Smooth muscle cell (in vitro differentiated cells): ENCODE data around the gene MAD2L2. TPM values are rescaled to one million over a fixed set of nuclear protein-coding genes. Genes with fewer than 3 reads are reported as not detected.
A peak's percentile ranks its signal among the peaks of the same experiment; 100 is the strongest.

ENCODE experiments used
- DNase-seq: peaks from one replicate; lab custom pipeline; 2025; ENCODE audit not compliant: unreplicated experiment; lab: John Stamatoyannopoulos, UW
- H2AFZ ChIP-seq: fragments of 200-600 bp; sonication (generic); 2 replicates; pipeline ENCODE4 v1.6.0; 2016; ENCODE audit warnings: antibody characterized with exemption, low read depth, mild to moderate bottlenecking
- H3F3A ChIP-seq: fragments of 200-600 bp; sonication (generic); 2 replicates; pipeline ENCODE4 v1.6.0; 2017; ENCODE audit warnings: antibody characterized with exemption, low read depth
- H3K27ac ChIP-seq: fragments of 200-600 bp; sonication (generic); 2 replicates; pipeline ENCODE4 v1.5.1; 2016; ENCODE audit warnings: low read depth, mild to moderate bottlenecking
- H3K27me3 ChIP-seq: fragments of 200-600 bp; sonication (generic); 2 replicates; pipeline ENCODE4 v1.6.1; 2016; ENCODE audit warnings: low read depth, mild to moderate bottlenecking
- H3K36me3 ChIP-seq: fragments of 200-600 bp; sonication (generic); 2 replicates; pipeline ENCODE4 v1.5.1; 2016; ENCODE audit warnings: low read depth
- H3K4me1 ChIP-seq: fragments of 200-600 bp; sonication (generic); 2 replicates; pipeline ENCODE4 v1.5.1; 2016; ENCODE audit warnings: low read depth
- H3K4me2 ChIP-seq: fragments of 200-600 bp; sonication (generic); 2 replicates; pipeline ENCODE4 v1.6.0; 2016; ENCODE audit warnings: mild to moderate bottlenecking
- H3K4me3 ChIP-seq: fragments of 200-600 bp; sonication (generic); 2 replicates; pipeline ENCODE4 v1.5.1; 2016; ENCODE audit warnings: mild to moderate bottlenecking
- H3K79me2 ChIP-seq: fragments of 200-600 bp; sonication (generic); 2 replicates; pipeline ENCODE4 v1.6.0; 2016; ENCODE audit warnings: low read depth, mild to moderate bottlenecking
- H3K9ac ChIP-seq: fragments of 200-600 bp; sonication (generic); 2 replicates; pipeline ENCODE4 v1.6.0; 2016; ENCODE audit warnings: low read depth
- H3K9me3 ChIP-seq: fragments of 200-600 bp; sonication (generic); replicated peaks from 2 replicates; pipeline ENCODE4 v1.5.1; 2016; ENCODE audit warnings: low read depth
- H4K20me1 ChIP-seq: fragments of 200-600 bp; sonication (generic); 2 replicates; pipeline ENCODE4 v1.6.0; 2016; ENCODE audit warnings: low read depth
- CTCF ChIP-seq: fragments of 200-600 bp; sonication (generic); IDR thresholded peaks from 2 replicates; pipeline ENCODE4 v1.5.1; 2017; ENCODE audit warnings: borderline replicate concordance, mild to moderate bottlenecking, antibody characterized with exemption; ENCODE audit not compliant: insufficient read depth, poor library complexity, severe bottlenecking
- WGBS: methylation state at CpG from one replicate; pipeline ENCODE4 v1.1.7; 2016; ENCODE audit warnings: low lambda C conversion rate; 5-methylcytosine and 5-hydroxymethylcytosine counted together
- polyA plus RNA-seq: library from polyadenylated mRNA; unstranded; fragments of >200 nt; fragmentation: Nextera tagmentation; extraction: Ambion mirVana; gene quantifications from 2 replicates; pipeline ENCODE4 v1.2.1, GENCODE V29; 2016
- total RNA-seq: library from RNA; depleted of rRNA; stranded (reverse); fragments of >200 nt; gene quantifications from 2 replicates; pipeline ENCODE4 v1.2.3, GENCODE V29; 2014

Gene MAD2L2
- total and polyA plus RNA-seq, 2 experiments from 2014 or later: 46.0 to 87.4 TPM

GRCh38 chr1:11654939-11655808 is 25.8 kb downstream of the MAD2L2 start:
- no peak for DNase-seq
- H3K9ac ChIP-seq: no peak overlapping the region
- H3K27me3 ChIP-seq: peaks cover 11% of the 10 kb centered on the region
- peak overlapping the region; percentile 97 for H3K4me2 ChIP-seq
- H2AFZ ChIP-seq: peak overlapping the region; percentile 58
- no peaks in the 10 kb centered on the region for H3K9me3 ChIP-seq
- H3K79me2 ChIP-seq: no peaks in the 10 kb centered on the region
- no peak for TF ChIP-seq CTCF
- H3K27ac ChIP-seq: no peak overlapping the region
- H3F3A ChIP-seq: no peaks in the 10 kb centered on the region
- peaks cover 7% of the 10 kb centered on the region for H3K4me1 ChIP-seq
- 18% methylated on average over 21 of the region's 45 CpGs for WGBS
- peak overlapping the region; percentile 87 for H3K4me3 ChIP-seq
- H4K20me1 ChIP-seq: no peaks in the 10 kb centered on the region
- H3K36me3 ChIP-seq: no peaks in the 10 kb centered on the region

- H3K79me2 ChIP-seq: no peaks in the 10 kb centered on the region
- 4% methylated on average over 53 of the region's 94 CpGs for WGBS
- H3F3A ChIP-seq: no peaks in the 10 kb centered on the region
- H3K4me2 ChIP-seq: peak within 1 kb of the TSS; percentile 97
- H3K27ac ChIP-seq: no peak within 1 kb of the TSS
- H3K4me1 ChIP-seq: peaks cover 7% of the 10 kb centered on the region
- H3K27me3 ChIP-seq: peaks cover 19% of the 10 kb centered on the region
- H3K9me3 ChIP-seq: no peaks in the 10 kb centered on the region
- H3K9ac ChIP-seq: no peak within 1 kb of the TSS
- peak; percentile 47 for DNase-seq
- H3K4me3 ChIP-seq: peak within 1 kb of the TSS; percentile 87
- peak within 1 kb of the TSS; percentile 92 for H2AFZ ChIP-seq
- no peaks in the 10 kb centered on the region for H4K20me1 ChIP-seq
- no peak for TF ChIP-seq CTCF
- H3K36me3 ChIP-seq: no peaks in the 10 kb centered on the region
Measured at GRCh38 chr1:11654137-11654938, 26.6 kb downstream of the MAD2L2 start, which contains the start of the genes FBXO2 and FBXO44. TSS of gene FBXO2 (minus strand) at chr1:11654429. CDS start at chr1:11654340, 89 bp downstream. TSS of gene FBXO44 (plus strand) at chr1:11654877. CDS start at chr1:11655836, 959 bp downstream.

- H3K4me3 ChIP-seq: peak overlapping the region; percentile 87
- H3K4me2 ChIP-seq: peak overlapping the region; percentile 97
- 36% methylated on average over 7 of the region's 7 CpGs for whole genome bisulfite sequencing
Measured at GRCh38 chr1:11653861-11654136, 27.1 kb downstream of the MAD2L2 start.

More at GRCh38 chr1:11653861-11654136, 27.1 kb downstream of the MAD2L2 start:
- TF ChIP-seq CTCF: no peak
- DNase-seq: no peak
- H3K79me2 ChIP-seq: no peaks in the 10 kb centered on the region
- H2AFZ ChIP-seq: peak overlapping the region; percentile 92
- peaks cover 24% of the 10 kb centered on the region for H3K27me3 ChIP-seq
- no peak overlapping the region for H3K27ac ChIP-seq
- H3K36me3 ChIP-seq: no peaks in the 10 kb centered on the region
- H3K9me3 ChIP-seq: no peaks in the 10 kb centered on the region
- H3F3A ChIP-seq: no peaks in the 10 kb centered on the region
- H3K9ac ChIP-seq: no peak overlapping the region
- peaks cover 7% of the 10 kb centered on the region for H3K4me1 ChIP-seq
- no peaks in the 10 kb centered on the region for H4K20me1 ChIP-seq
